HEK293 (cell line): ENCODE data around the gene TEX14.

Experiments
- FEZF1 ChIP-seq: fragments of 450-650 bp; formaldehyde crosslinking; IDR thresholded peaks from 2 replicates; pipeline ENCODE4 v1.5.1; 2016; ENCODE audit warnings: missing biosample characterization, missing genetic modification characterization
- INSM2 ChIP-seq: fragments of 450-650 bp; formaldehyde crosslinking; IDR thresholded peaks from 2 replicates; pipeline ENCODE4 v1.5.1; 2016; ENCODE audit warnings: missing biosample characterization, missing genetic modification characterization
- OVOL3 ChIP-seq: fragments of 450-650 bp; formaldehyde crosslinking; IDR thresholded peaks from 2 replicates; pipeline ENCODE4 v1.5.1; 2016; ENCODE audit warnings: missing biosample characterization, missing genetic modification characterization
- PRDM2 ChIP-seq: fragments of 450-650 bp; formaldehyde crosslinking; IDR thresholded peaks from 2 replicates; pipeline ENCODE4 v1.5.1; 2016; ENCODE audit warnings: missing biosample characterization, missing genetic modification characterization, borderline replicate concordance
- REPIN1 ChIP-seq: fragments of 450-650 bp; formaldehyde crosslinking; IDR thresholded peaks from 2 replicates; pipeline ENCODE4 v1.5.1; 2017; ENCODE audit warnings: missing biosample characterization, missing genetic modification characterization, low read depth
- SCRT1 ChIP-seq: fragments of 450-650 bp; formaldehyde crosslinking; IDR thresholded peaks from 2 replicates; pipeline ENCODE4 v1.5.1; 2016; ENCODE audit warnings: missing biosample characterization, missing genetic modification characterization, borderline replicate concordance
- ZBTB21 ChIP-seq: fragments of 450-650 bp; formaldehyde crosslinking; IDR thresholded peaks from 2 replicates; pipeline ENCODE4 v1.5.1; 2017; ENCODE audit warnings: missing biosample characterization, missing genetic modification characterization
- ZBTB48 ChIP-seq: fragments of 450-650 bp; formaldehyde crosslinking; IDR thresholded peaks from 2 replicates; pipeline ENCODE4 v1.5.1; 2016; ENCODE audit warnings: missing biosample characterization, missing genetic modification characterization
- ZBTB8A ChIP-seq: fragments of 450-650 bp; formaldehyde crosslinking; IDR thresholded peaks from 2 replicates; pipeline ENCODE4 v1.5.1; 2016; ENCODE audit warnings: missing biosample characterization, missing genetic modification characterization
- ZFP41 ChIP-seq: fragments of 450-650 bp; formaldehyde crosslinking; IDR thresholded peaks from 2 replicates; pipeline ENCODE4 v1.5.1; 2016; ENCODE audit warnings: missing biosample characterization, missing genetic modification characterization, borderline replicate concordance
- ZNF169 ChIP-seq: fragments of 450-650 bp; formaldehyde crosslinking; IDR thresholded peaks from 2 replicates; pipeline ENCODE4 v1.5.1; 2016; ENCODE audit warnings: missing biosample characterization, missing genetic modification characterization
- ZNF18 ChIP-seq: fragments of 450-650 bp; formaldehyde crosslinking; IDR thresholded peaks from 2 replicates; pipeline ENCODE4 v1.5.1; 2016; ENCODE audit warnings: missing biosample characterization, missing genetic modification characterization
- ZNF19 ChIP-seq: fragments of 450-650 bp; formaldehyde crosslinking; IDR thresholded peaks from 2 replicates; pipeline ENCODE4; 2016; ENCODE audit warnings: missing biosample characterization, missing genetic modification characterization, low read depth
- ZNF292 ChIP-seq: fragments of 450-650 bp; formaldehyde crosslinking; IDR thresholded peaks from 2 replicates; pipeline ENCODE4 v1.5.1; 2016; ENCODE audit warnings: low read depth, missing biosample characterization, missing genetic modification characterization, borderline replicate concordance
- ZNF335 ChIP-seq: fragments of 450-650 bp; formaldehyde crosslinking; conservative IDR thresholded peaks from 2 replicates; pipeline ENCODE4 v1.5.1; 2016; ENCODE audit warnings: missing biosample characterization, missing genetic modification characterization
- ZNF350 ChIP-seq: fragments of 450-650 bp; formaldehyde crosslinking; IDR thresholded peaks from 2 replicates; pipeline ENCODE4 v1.5.0; 2017; ENCODE audit warnings: missing biosample characterization, mild to moderate bottlenecking, missing genetic modification characterization
- ZNF433 ChIP-seq: fragments of 450-650 bp; formaldehyde crosslinking; IDR thresholded peaks from 2 replicates; pipeline ENCODE4 v1.5.1; 2016; ENCODE audit warnings: missing biosample characterization, missing genetic modification characterization, low read depth
- ZNF623 ChIP-seq: fragments of 450-650 bp; formaldehyde crosslinking; IDR thresholded peaks from 2 replicates; pipeline ENCODE4 v1.5.1; 2016; ENCODE audit warnings: missing biosample characterization, missing genetic modification characterization
- ZNF660 ChIP-seq: fragments of 450-650 bp; IDR thresholded peaks from 2 replicates; pipeline ENCODE4 v1.5.1; 2018; ENCODE audit warnings: missing biosample characterization, mild to moderate bottlenecking, missing genetic modification characterization
- ZNF701 ChIP-seq: fragments of 450-650 bp; formaldehyde crosslinking; IDR thresholded peaks from 2 replicates; pipeline ENCODE4 v1.5.1; 2016; ENCODE audit warnings: missing biosample characterization, missing genetic modification characterization
- ZNF76 ChIP-seq: fragments of 450-650 bp; formaldehyde crosslinking; IDR thresholded peaks from 2 replicates; pipeline ENCODE4; 2016; ENCODE audit warnings: low read depth, missing biosample characterization, missing genetic modification characterization, borderline replicate concordance
- ZNF776 ChIP-seq: fragments of 450-650 bp; formaldehyde crosslinking; IDR thresholded peaks from 2 replicates; pipeline ENCODE4 v1.5.0; 2017; ENCODE audit warnings: missing biosample characterization, missing genetic modification characterization, borderline replicate concordance
- ZNF785 ChIP-seq: fragments of 450-650 bp; formaldehyde crosslinking; IDR thresholded peaks from 2 replicates; pipeline ENCODE4 v1.5.1; 2016; ENCODE audit warnings: missing biosample characterization, missing genetic modification characterization
- ZSCAN18 ChIP-seq: fragments of 450-650 bp; formaldehyde crosslinking; IDR thresholded peaks from 2 replicates; pipeline ENCODE4 v1.5.1; 2016; ENCODE audit warnings: missing biosample characterization, missing genetic modification characterization
- TF ChIP-seq, protein P1 (sequence below): fragments of 450-650 bp; formaldehyde crosslinking; IDR thresholded peaks from 2 replicates; pipeline ENCODE4 v1.5.1; 2016; ENCODE audit warnings: missing biosample characterization, missing genetic modification characterization
- TF ChIP-seq, protein P2 (sequence below): fragments of 450-650 bp; formaldehyde crosslinking; IDR thresholded peaks from 2 replicates; pipeline ENCODE4 v1.5.1; 2016; ENCODE audit warnings: missing biosample characterization, missing genetic modification characterization, borderline replicate concordance

TEX14 gene

DNA sequence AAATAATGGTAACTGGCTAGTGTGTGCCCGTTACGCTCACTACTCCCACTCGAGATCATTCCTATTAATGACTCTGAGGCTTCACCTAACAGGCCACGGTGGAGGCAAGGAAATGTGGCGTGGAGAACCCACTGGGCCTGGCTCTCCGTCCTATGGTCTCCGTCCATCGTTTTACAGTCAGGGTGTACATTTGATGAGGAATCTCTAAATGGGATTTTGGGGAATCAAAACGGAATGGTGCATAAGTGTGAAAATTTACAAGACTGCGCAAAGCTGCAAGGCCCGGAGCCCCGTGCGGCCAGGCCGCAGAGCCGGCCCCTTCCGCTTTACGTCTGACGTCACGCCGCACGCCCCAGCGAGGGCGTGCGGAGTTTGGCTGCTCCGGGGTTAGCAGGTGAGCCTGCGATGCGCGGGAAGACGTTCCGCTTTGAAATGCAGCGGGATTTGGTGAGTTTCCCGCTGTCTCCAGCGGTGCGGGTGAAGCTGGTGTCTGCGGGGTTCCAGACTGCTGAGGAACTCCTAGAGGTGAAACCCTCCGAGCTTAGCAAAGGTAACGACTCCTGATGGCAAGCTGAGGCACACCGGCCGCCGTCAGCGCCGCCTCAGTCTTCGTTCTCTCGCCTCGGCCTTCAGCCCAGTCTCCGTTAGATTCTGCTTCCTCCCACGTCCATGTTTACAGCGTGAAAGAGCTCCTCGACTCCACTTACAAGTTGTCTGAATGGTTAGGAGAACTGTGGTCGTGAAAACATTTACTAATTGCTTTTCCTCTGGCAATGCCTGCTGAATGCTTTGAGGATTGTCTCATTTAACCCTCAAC lies 602 bp upstream of the TEX14 start, which contains the start of gene RAD51C (continued):
- TF ChIP-seq, protein P1, sequence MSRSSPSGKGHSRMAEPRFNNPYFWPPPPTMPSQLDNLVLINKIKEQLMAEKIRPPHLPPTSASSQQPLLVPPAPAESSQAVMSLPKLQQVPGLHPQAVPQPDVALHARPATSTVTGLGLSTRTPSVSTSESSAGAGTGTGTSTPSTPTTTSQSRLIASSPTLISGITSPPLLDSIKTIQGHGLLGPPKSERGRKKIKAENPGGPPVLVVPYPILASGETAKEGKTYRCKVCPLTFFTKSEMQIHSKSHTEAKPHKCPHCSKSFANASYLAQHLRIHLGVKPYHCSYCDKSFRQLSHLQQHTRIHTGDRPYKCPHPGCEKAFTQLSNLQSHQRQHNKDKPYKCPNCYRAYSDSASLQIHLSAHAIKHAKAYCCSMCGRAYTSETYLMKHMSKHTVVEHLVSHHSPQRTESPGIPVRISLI: no peak
- TF ChIP-seq ZSCAN18 (tag by site-specific recombination): no peak
- TF ChIP-seq ZNF623 (tag by site-specific recombination): 0 out of 2 replicates have a peak, but pooled peaks have one; percentile 20
- no peak for TF ChIP-seq FEZF1 (tag by site-specific recombination)
- no peak for TF ChIP-seq ZFP41 (tag by site-specific recombination)
- peak; percentile 72 for TF ChIP-seq ZBTB8A (tag by site-specific recombination)
- TF ChIP-seq ZNF169 (tag by site-specific recombination): no peak
- no peak for TF ChIP-seq ZNF19 (tag by site-specific recombination)
- peak; percentile 63; the same call in 1 of the 2 replicates for TF ChIP-seq ZNF76
- TF ChIP-seq ZNF350 (tag by site-specific recombination): no peak
- no peak for TF ChIP-seq ZNF18 (tag by site-specific recombination)
- peak; percentile 53; the same call in 1 of the 2 replicates for TF ChIP-seq INSM2 (tag by site-specific recombination)
- TF ChIP-seq REPIN1: no peak
- no peak for TF ChIP-seq ZBTB48 (tag by site-specific recombination)
- TF ChIP-seq ZNF701 (tag by site-specific recombination): no peak
- no peak for TF ChIP-seq ZNF785 (tag by site-specific recombination)
- TF ChIP-seq ZNF433 (tag by site-specific recombination): no peak
- peak; percentile 92 for TF ChIP-seq ZBTB21
- TF ChIP-seq, protein P2, sequence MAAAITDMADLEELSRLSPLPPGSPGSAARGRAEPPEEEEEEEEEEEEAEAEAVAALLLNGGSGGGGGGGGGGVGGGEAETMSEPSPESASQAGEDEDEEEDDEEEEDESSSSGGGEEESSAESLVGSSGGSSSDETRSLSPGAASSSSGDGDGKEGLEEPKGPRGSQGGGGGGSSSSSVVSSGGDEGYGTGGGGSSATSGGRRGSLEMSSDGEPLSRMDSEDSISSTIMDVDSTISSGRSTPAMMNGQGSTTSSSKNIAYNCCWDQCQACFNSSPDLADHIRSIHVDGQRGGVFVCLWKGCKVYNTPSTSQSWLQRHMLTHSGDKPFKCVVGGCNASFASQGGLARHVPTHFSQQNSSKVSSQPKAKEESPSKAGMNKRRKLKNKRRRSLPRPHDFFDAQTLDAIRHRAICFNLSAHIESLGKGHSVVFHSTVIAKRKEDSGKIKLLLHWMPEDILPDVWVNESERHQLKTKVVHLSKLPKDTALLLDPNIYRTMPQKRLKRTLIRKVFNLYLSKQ: no peak
- no peak for TF ChIP-seq SCRT1 (tag by site-specific recombination)
- peak; percentile 85 for TF ChIP-seq ZNF660 (tag by site-specific recombination)
- TF ChIP-seq ZNF776: no peak
- no peak for TF ChIP-seq ZNF292
- TF ChIP-seq ZNF335 (tag by site-specific recombination): peak; percentile 76
- TF ChIP-seq PRDM2 (tag by site-specific recombination): no peak
- peak; percentile 80; the same call in 1 of the 2 replicates for TF ChIP-seq OVOL3 (tag by site-specific recombination)
